HCT116 (cell line): ENCODE data around the gene EP400. TPM values are rescaled to one million over a fixed set of nuclear protein-coding genes. Genes with fewer than 3 reads are reported as not detected.

Source experiments
- ATAC-seq: fragments of 200-7000 bp; cut with Tn5 transposase; 2 replicates; pipeline ENCODE4 v1.9.1; 2020; ENCODE audit warnings: mild to moderate bottlenecking, moderate library complexity
- BruUV-seq: library from RNA; stranded (reverse); fragments of 400-500 nt; replicated peaks from 2 replicates; lab custom pipeline; 2021; lab: Mats Ljungman, UMichigan
- CTCF ChIA-PET: fragments of 300-600 bp; sonication (Branson Sonifier 250); formaldehyde crosslinking; loops from one replicate; lab custom pipeline; 2021; ENCODE audit warnings: antibody characterized with exemption; lab: Charles Lee
- POLR2A ChIA-PET: fragments of 300-600, 350-600 bp; sonication (Branson Sonifier 250); formaldehyde crosslinking; loops from one replicate; lab custom pipeline; 2021; ENCODE audit warnings: antibody characterized with exemption; lab: Charles Lee
- RAD21 ChIA-PET, 2 experiments: fragments of 300-600 bp; sonication (Branson Sonifier 250); formaldehyde crosslinking; loops; one replicate each; lab custom pipeline; 2023; ENCODE audit warnings: low total read pairs in 2 of 2; ENCODE audit not compliant: uncharacterized antibody in 2 of 2, unreplicated experiment in 2 of 2, low non-redundant PET in 1 of 2; lab: Charles Lee
- DNase-seq: peaks from one replicate; pipeline ENCODE4 v3.0.0-alpha.2; 2010; ENCODE audit warnings: low read depth, low spot score
- H2AFZ ChIP-seq: fragments of 200-600 bp; shearing (Covaris generic), sonication (generic); 2 replicates; pipeline ENCODE4 v1.6.1; 2017; ENCODE audit warnings: low read depth, mixed run types, mixed read lengths, antibody characterized with exemption, low read length; ENCODE audit not compliant: poor library complexity, severe bottlenecking
- H3K27ac ChIP-seq: 2 replicates; pipeline ENCODE4 v1.5.1; 2012; ENCODE audit warnings: low read depth, low read length
- H3K27me3 ChIP-seq: fragments of 200-600 bp; sonication (generic); 2 replicates; pipeline ENCODE4 v1.6.1; 2016; ENCODE audit warnings: mixed run types, low read length, mixed read lengths; ENCODE audit not compliant: insufficient read depth
- H3K36me3 ChIP-seq, 2 experiments: fragments of 200-500 bp in 1 of 2; fragments of 200-600 bp in 1 of 2; sonication (Bioruptor generic) in 1 of 2; sonication (generic) in 1 of 2; 2 replicates each; pipeline versions ENCODE4 v1.5.1 to v1.6.1; 2014 to 2016; ENCODE audit warnings: low read length in 2 of 2, inconsistent platforms in 1 of 2, mixed read lengths in 1 of 2, mixed run types in 1 of 2; ENCODE audit not compliant: insufficient read depth in 2 of 2, control insufficient read depth in 1 of 2
- H3K4me1 ChIP-seq, 2 experiments: fragments of 200-600 bp in 1 of 2; sonication (generic) in 1 of 2; 2 replicates each; pipeline versions ENCODE4 v1.5.1 to v1.6.1; 2012 to 2017; ENCODE audit warnings: low read length in 2 of 2, inconsistent platforms in 1 of 2, mild to moderate bottlenecking in 1 of 2, mixed read lengths in 1 of 2, mixed run types in 1 of 2, moderate library complexity in 1 of 2; ENCODE audit not compliant: insufficient read depth in 2 of 2, control insufficient read depth in 1 of 2
- H3K4me2 ChIP-seq: fragments of 200-600 bp; sonication (generic); 2 replicates; pipeline ENCODE4 v1.6.1; 2017; ENCODE audit warnings: mixed run types, low read length, mixed read lengths
- H3K4me3 ChIP-seq, 2 experiments: fragments of 200-600 bp in 1 of 2; sonication (generic) in 1 of 2; replicated peaks in 1 of 2; 2 replicates each; pipeline ENCODE4 v1.5.1; 2011 to 2016; ENCODE audit warnings: low read length in 2 of 2, control low read depth in 1 of 2, low read depth in 1 of 2, mild to moderate bottlenecking in 1 of 2, mixed read lengths in 1 of 2, mixed run types in 1 of 2
- H3K79me2 ChIP-seq: fragments of 200-600 bp; sonication (generic); 2 replicates; pipeline ENCODE4 v1.6.1; 2017; ENCODE audit warnings: mild to moderate bottlenecking, mixed run types, low read length, moderate library complexity, mixed read lengths; ENCODE audit not compliant: insufficient read depth
- H3K9ac ChIP-seq: fragments of 200-600 bp; sonication (generic); 2 replicates; pipeline ENCODE4 v1.6.1; 2016; ENCODE audit warnings: low read length, mixed read lengths
- H3K9me2 ChIP-seq: fragments of 200-600 bp; sonication (generic), shearing (Covaris generic); 2 replicates; pipeline ENCODE4 v1.6.1; 2017; ENCODE audit warnings: mixed run types, mild to moderate bottlenecking, moderate library complexity; ENCODE audit not compliant: insufficient read depth
- H3K9me3 ChIP-seq, 2 experiments: fragments of 200-500 bp in 1 of 2; fragments of 200-600 bp in 1 of 2; sonication (Bioruptor generic) in 1 of 2; sonication (generic) in 1 of 2; 2 replicates each; pipeline ENCODE4 v1.6.1; 2014 to 2017; ENCODE audit warnings: low read length in 2 of 2, mixed read lengths in 2 of 2, inconsistent platforms in 1 of 2, low read depth in 1 of 2, mild to moderate bottlenecking in 1 of 2, mixed run types in 1 of 2, moderate library complexity in 1 of 2; ENCODE audit not compliant: control insufficient read depth in 1 of 2, insufficient read depth in 1 of 2
- H4K20me1 ChIP-seq: fragments of 200-600 bp; sonication (generic), shearing (Covaris generic); 2 replicates; pipeline ENCODE4 v1.6.1; 2017; ENCODE audit warnings: mixed run types, mild to moderate bottlenecking, moderate library complexity; ENCODE audit not compliant: insufficient read depth
- CEBPB ChIP-seq: IDR thresholded peaks from 2 replicates; pipeline ENCODE4 v1.6.1; 2012; ENCODE audit warnings: low read depth
- EZH2 ChIP-seq: fragments of 200-600 bp; sonication (generic); IDR thresholded peaks from 2 replicates; pipeline ENCODE4 v1.6.1; 2017; ENCODE audit warnings: antibody characterized with exemption, mixed run types
- EZH2phosphoT487 ChIP-seq: fragments of 200-600 bp; IDR thresholded peaks from 2 replicates; pipeline ENCODE4 v1.6.1; 2018; ENCODE audit warnings: antibody characterized with exemption, borderline replicate concordance
- FOSL1 ChIP-seq: IDR thresholded peaks from 2 replicates; pipeline ENCODE4 v1.6.1; 2012; ENCODE audit warnings: low read depth
- JUND ChIP-seq: IDR thresholded peaks from 2 replicates; pipeline ENCODE4 v1.6.1; 2012
- RAD21 ChIP-seq: IDR thresholded peaks from 2 replicates; pipeline ENCODE4 v1.6.1; 2012; ENCODE audit warnings: low read depth, mild to moderate bottlenecking
- SP1 ChIP-seq: IDR thresholded peaks from 2 replicates; pipeline ENCODE4 v1.6.1; 2012; ENCODE audit warnings: low read depth
- ZFX ChIP-seq: fragments of 450-650 bp; IDR thresholded peaks from 2 replicates; pipeline ENCODE4 v1.6.1; 2017
- ZNF274 ChIP-seq: fragments of 200-500 bp; sonication (Bioruptor generic); IDR thresholded peaks from 2 replicates; pipeline ENCODE4 v1.6.1; 2014; ENCODE audit warnings: mild to moderate bottlenecking, low read depth, low read length, inconsistent platforms
- intact Hi-C: fragments of 100-400 bp; cut with micrococcal nuclease; formaldehyde crosslinking; loops from 2 replicates; pipeline ENCODE4 v1.10.0; 2022
- total RNA-seq: library from RNA; stranded (reverse); gene quantifications from one replicate; pipeline ENCODE4 v1.2.1, GENCODE V29; 2021; ENCODE audit not compliant: unreplicated experiment
- TF ChIP-seq, protein P1 (sequence below), 3 experiments: fragments of 200-600 bp in 1 of 3; sonication (generic) in 1 of 3; IDR thresholded peaks in 2 of 3; conservative IDR thresholded peaks in 1 of 3; 2 replicates each; pipeline ENCODE4 v1.5.1; 2012 to 2017; ENCODE audit warnings: low read depth in 2 of 3, low read length in 2 of 3, antibody characterized with exemption in 1 of 3, borderline replicate concordance in 1 of 3, control low read depth in 1 of 3, mild to moderate bottlenecking in 1 of 3, mixed read lengths in 1 of 3, mixed run types in 1 of 3, moderate library complexity in 1 of 3; ENCODE audit not compliant: insufficient read depth in 1 of 3
- TF ChIP-seq, protein P2 (sequence below): IDR thresholded peaks from 2 replicates; pipeline ENCODE4 v1.6.1; 2012
- TF ChIP-seq, protein P3 (sequence below): IDR thresholded peaks from 2 replicates; pipeline ENCODE4 v1.6.1; 2012

EP400 gene
- total RNA-seq, 1 experiment from 2014 or later: 54.5 TPM

DNA sequence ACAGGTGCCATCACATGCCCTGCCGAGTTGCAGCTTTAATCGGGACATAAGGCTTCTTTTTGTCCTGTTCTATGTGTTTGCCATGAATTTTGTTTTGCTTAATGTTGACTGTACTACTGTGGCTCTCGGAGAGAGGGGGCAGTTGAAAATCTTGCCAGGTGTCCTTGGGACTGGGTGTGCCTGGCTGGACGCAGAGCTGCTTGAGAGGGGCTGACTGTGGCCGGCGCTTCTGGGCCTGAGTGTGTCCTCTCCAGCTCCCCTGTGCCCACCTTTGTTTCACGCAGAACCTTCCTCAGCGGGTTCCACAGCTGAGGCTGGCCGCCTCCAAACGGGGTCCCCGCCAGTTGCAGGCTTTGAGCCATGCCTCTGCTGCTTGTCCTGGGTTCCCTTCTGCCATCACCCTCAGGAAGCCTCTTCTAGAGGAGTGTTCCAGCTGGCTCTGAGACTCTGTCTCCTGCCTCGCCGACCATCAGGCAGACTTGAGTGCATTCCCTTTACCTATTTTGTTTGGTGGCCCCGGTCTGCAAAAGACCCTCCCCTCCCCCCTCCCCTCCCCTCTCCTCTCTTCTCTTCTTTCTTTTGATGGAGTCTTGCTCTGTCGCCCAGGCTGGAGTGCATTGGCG is 144.6 kb downstream of the EP400 start:
- TF ChIP-seq, protein P1, sequence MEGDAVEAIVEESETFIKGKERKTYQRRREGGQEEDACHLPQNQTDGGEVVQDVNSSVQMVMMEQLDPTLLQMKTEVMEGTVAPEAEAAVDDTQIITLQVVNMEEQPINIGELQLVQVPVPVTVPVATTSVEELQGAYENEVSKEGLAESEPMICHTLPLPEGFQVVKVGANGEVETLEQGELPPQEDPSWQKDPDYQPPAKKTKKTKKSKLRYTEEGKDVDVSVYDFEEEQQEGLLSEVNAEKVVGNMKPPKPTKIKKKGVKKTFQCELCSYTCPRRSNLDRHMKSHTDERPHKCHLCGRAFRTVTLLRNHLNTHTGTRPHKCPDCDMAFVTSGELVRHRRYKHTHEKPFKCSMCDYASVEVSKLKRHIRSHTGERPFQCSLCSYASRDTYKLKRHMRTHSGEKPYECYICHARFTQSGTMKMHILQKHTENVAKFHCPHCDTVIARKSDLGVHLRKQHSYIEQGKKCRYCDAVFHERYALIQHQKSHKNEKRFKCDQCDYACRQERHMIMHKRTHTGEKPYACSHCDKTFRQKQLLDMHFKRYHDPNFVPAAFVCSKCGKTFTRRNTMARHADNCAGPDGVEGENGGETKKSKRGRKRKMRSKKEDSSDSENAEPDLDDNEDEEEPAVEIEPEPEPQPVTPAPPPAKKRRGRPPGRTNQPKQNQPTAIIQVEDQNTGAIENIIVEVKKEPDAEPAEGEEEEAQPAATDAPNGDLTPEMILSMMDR (IDR thresholded peaks at IDR 0.05 in 2 of 3, conservative IDR thresholded peaks at IDR 0.05 in 1 of 3; ENCODE audit: borderline replicate concordance in 1 of 3, insufficient read depth in 1 of 3, low read depth in 2 of 3, low read length in 2 of 3): no peak
- TF ChIP-seq SP1 (no peak), JUND (no peak), RAD21 (no peak), FOSL1 (no peak), CEBPB (no peak), EZH2 (no peak), EZH2phosphoT487 (no peak), ZFX (no peak), ZNF274 (no peak)
- TF ChIP-seq, protein P2, sequence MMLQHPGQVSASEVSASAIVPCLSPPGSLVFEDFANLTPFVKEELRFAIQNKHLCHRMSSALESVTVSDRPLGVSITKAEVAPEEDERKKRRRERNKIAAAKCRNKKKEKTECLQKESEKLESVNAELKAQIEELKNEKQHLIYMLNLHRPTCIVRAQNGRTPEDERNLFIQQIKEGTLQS: no peak
- TF ChIP-seq, protein P3, sequence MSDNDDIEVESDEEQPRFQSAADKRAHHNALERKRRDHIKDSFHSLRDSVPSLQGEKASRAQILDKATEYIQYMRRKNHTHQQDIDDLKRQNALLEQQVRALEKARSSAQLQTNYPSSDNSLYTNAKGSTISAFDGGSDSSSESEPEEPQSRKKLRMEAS: no peak
- DNase-seq: no peak
- no peaks in the 10 kb centered on the region for H3K9me2 ChIP-seq
- no peak overlapping the region for H3K4me2 ChIP-seq
- no peak overlapping the region for H3K4me3 ChIP-seq
- H2AFZ ChIP-seq: no peak overlapping the region
- H4K20me1 ChIP-seq: no peaks in the 10 kb centered on the region
- ChIA-PET CTCF (no interaction called here), RAD21 (no interaction called here), POLR2A (interaction anchor here (0.6 kb wide), 1 partner anchor 346 kb away, joined by 3 read pairs; no protein-coding TSS in a partner anchor)
- intact Hi-C loops: no loop called here
- H3K79me2 ChIP-seq: peaks cover 8% of the 10 kb centered on the region
- H3K27ac ChIP-seq: no peak overlapping the region
- no peaks in the 10 kb centered on the region for H3K9me3 ChIP-seq
- H3K4me1 ChIP-seq: no peaks in the 10 kb centered on the region
- peak; percentile 25; the same call in 1 of the 2 replicates for ATAC-seq
- BruUV-seq: no TSS peak
- H3K27me3 ChIP-seq: no peaks in the 10 kb centered on the region
- no peak overlapping the region for H3K9ac ChIP-seq
- peaks cover 0 to 4% of the 10 kb centered on the region in 2 experiments; a peak in 2 of 4 replicates for H3K36me3 ChIP-seq
